Effector memory CD4-positive, alpha-beta T cell (primary cell): ENCODE measurements around the gene GLYR1.

Experiments
- DNase-seq, 3 donors: peaks; one replicate each; pipeline ENCODE4 v3.0.0-alpha.2; 2020
- H3K27ac ChIP-seq: 2 replicates; pipeline ENCODE4 v1.7.0; 2013; ENCODE audit warnings: mild to moderate bottlenecking, low read length, moderate library complexity; ENCODE audit not compliant: insufficient read depth, poor library complexity, severe bottlenecking
- H3K27me3 ChIP-seq: replicated peaks from 2 replicates; pipeline ENCODE4 v1.7.0; 2013; ENCODE audit warnings: mild to moderate bottlenecking, low read length; ENCODE audit not compliant: insufficient read depth, control insufficient read depth, poor library complexity, severe bottlenecking
- H3K36me3 ChIP-seq: 2 replicates; pipeline ENCODE4 v1.7.0; 2013; ENCODE audit warnings: mild to moderate bottlenecking, low read length, moderate library complexity; ENCODE audit not compliant: control insufficient read depth, insufficient read depth
- H3K4me1 ChIP-seq: 2 replicates; pipeline ENCODE4 v1.7.0; 2013; ENCODE audit warnings: low read length, mild to moderate bottlenecking; ENCODE audit not compliant: control insufficient read depth, insufficient read depth, poor library complexity, severe bottlenecking
- H3K4me3 ChIP-seq: 2 replicates; pipeline ENCODE4 v1.7.0; 2013; ENCODE audit warnings: low read length, low read depth, mild to moderate bottlenecking; ENCODE audit not compliant: insufficient read depth, poor library complexity, severe bottlenecking
- H3K9me3 ChIP-seq: 2 replicates; pipeline ENCODE4 v1.7.0; 2013; ENCODE audit warnings: mild to moderate bottlenecking, low read length, moderate library complexity; ENCODE audit not compliant: control insufficient read depth

Gene GLYR1

GRCh38 chr16:4880006-4880580 lies 33.0 kb upstream of the GLYR1 start:
- no peak for DNase-seq
- H3K36me3 ChIP-seq = peaks cover 73% of the 10 kb centered on the region
- H3K4me3 ChIP-seq = no peak overlapping the region
- no peaks in the 10 kb centered on the region for H3K27me3 ChIP-seq
- no peak overlapping the region for H3K27ac ChIP-seq
- H3K9me3 ChIP-seq = no peaks in the 10 kb centered on the region
- H3K4me1 ChIP-seq = no peaks in the 10 kb centered on the region

GRCh38 chr16:4879049-4879448 lies 32.0 kb upstream of the GLYR1 start:
- H3K27ac ChIP-seq = no peak overlapping the region
- no peak for DNase-seq
- no peak overlapping the region for H3K4me3 ChIP-seq
- no peaks in the 10 kb centered on the region for H3K27me3 ChIP-seq
- peaks cover 81% of the 10 kb centered on the region for H3K36me3 ChIP-seq
- no peaks in the 10 kb centered on the region for H3K4me1 ChIP-seq
- no peaks in the 10 kb centered on the region for H3K9me3 ChIP-seq

DNA sequence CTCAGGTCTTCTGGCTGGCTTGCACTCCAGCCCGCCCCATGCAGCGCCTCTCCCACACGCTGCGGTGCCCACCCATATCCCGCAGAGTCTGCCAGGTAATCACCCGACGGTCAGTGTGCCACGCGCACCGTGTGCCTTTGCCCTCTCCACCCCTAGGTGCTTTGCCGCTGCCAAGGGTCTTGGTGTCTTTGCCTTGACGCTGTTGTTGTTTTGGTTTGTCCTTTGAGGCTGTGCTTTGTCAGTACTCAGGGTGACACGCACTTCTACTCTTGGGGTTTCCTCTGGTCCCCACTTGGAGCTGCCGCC lies 30.2 kb upstream of the GLYR1 start:
- H3K27ac ChIP-seq = no peak overlapping the region
- no peak for DNase-seq
- no peaks in the 10 kb centered on the region for H3K4me1 ChIP-seq
- peaks cover 78% of the 10 kb centered on the region for H3K36me3 ChIP-seq
- no peaks in the 10 kb centered on the region for H3K9me3 ChIP-seq
- no peak overlapping the region for H3K4me3 ChIP-seq
- no peaks in the 10 kb centered on the region for H3K27me3 ChIP-seq

GRCh38 chr16:4876646-4877379 lies 29.7 kb upstream of the GLYR1 start:
- Histone ChIP-seq H3K36me3 (peaks cover 79% of the 10 kb centered on the region), H3K27me3 (no peaks in the 10 kb centered on the region), H3K4me1 (no peaks in the 10 kb centered on the region), H3K9me3 (no peaks in the 10 kb centered on the region), H3K27ac (no peak overlapping the region), H3K4me3 (no peak overlapping the region)
- no peak for DNase-seq

GRCh38 chr16:4874666-4875065 lies 27.6 kb upstream of the GLYR1 start:
- Histone ChIP-seq H3K9me3 (no peaks in the 10 kb centered on the region), H3K27me3 (no peaks in the 10 kb centered on the region), H3K4me1 (no peaks in the 10 kb centered on the region), H3K36me3 (peaks cover 79% of the 10 kb centered on the region), H3K4me3 (no peak overlapping the region), H3K27ac (no peak overlapping the region)
- DNase-seq = no peak

GRCh38 chr16:4873091-4873490 lies 26.0 kb upstream of the GLYR1 start:
- no peak for DNase-seq
- Histone ChIP-seq H3K36me3 (peaks cover 82% of the 10 kb centered on the region), H3K27ac (no peak overlapping the region), H3K4me1 (no peaks in the 10 kb centered on the region), H3K9me3 (no peaks in the 10 kb centered on the region), H3K27me3 (no peaks in the 10 kb centered on the region), H3K4me3 (no peak overlapping the region)

DNA sequence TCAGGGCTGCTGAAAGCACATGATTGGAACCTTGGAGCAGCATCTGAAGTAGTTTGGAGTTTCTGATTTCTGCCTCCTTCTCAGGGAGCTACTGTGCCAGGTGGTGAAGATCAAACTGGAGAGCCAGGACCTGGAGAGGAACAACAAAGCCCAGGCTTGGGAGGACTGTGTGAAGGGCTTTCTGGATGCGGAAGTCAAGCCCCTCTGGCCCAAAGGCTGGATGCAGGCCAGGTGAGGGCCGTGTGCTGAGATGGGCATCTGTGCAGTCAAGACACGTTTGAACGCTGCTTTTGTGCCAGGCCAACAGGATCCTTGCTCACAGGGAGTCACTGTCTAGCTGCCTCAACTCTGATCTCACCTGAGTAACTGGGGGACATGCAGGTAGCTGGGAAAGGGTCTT lies 24.0 kb upstream of the GLYR1 start:
- Histone ChIP-seq H3K4me1 (no peaks in the 10 kb centered on the region), H3K9me3 (no peaks in the 10 kb centered on the region), H3K4me3 (no peak overlapping the region), H3K27me3 (no peaks in the 10 kb centered on the region), H3K36me3 (peaks cover 69% of the 10 kb centered on the region), H3K27ac (no peak overlapping the region)
- DNase-seq = no peak

- no peak overlapping the region for H3K27ac ChIP-seq
- no peak for DNase-seq
- H3K9me3 ChIP-seq = no peaks in the 10 kb centered on the region
- H3K27me3 ChIP-seq = no peaks in the 10 kb centered on the region
- no peaks in the 10 kb centered on the region for H3K4me1 ChIP-seq
- peaks cover 64% of the 10 kb centered on the region for H3K36me3 ChIP-seq
- H3K4me3 ChIP-seq = no peak overlapping the region
Measured at GRCh38 chr16:4870138-4870671, 23.1 kb upstream of the GLYR1 start.

GRCh38 chr16:4869147-4869805 lies 22.2 kb upstream of the GLYR1 start:
- H3K4me3 ChIP-seq = no peak overlapping the region
- no peaks in the 10 kb centered on the region for H3K9me3 ChIP-seq
- DNase-seq = no peak
- H3K27me3 ChIP-seq = no peaks in the 10 kb centered on the region
- H3K4me1 ChIP-seq = no peaks in the 10 kb centered on the region
- no peak overlapping the region for H3K27ac ChIP-seq
- peaks cover 62% of the 10 kb centered on the region for H3K36me3 ChIP-seq

DNA sequence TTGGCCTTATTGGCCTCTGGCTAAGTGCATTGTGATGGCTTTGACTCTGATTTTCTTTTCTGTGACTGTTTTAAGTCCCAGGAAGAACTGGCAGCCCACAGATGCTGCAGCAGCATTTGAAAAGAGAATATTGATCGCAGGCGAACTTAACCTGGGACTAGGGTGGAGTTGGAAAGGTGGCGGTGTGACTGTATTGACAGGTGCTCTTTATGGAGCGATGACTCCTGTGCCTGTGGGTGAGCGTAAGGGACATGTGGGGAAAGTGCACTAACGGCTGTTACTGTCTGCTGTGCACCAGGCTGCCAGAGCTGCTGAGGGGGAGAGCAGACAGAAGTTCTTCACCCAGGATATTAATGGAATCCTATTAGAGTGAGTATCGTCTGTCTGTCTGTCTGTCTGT lies 21.4 kb upstream of the GLYR1 start:
- no peak overlapping the region for H3K27ac ChIP-seq
- no peaks in the 10 kb centered on the region for H3K4me1 ChIP-seq
- H3K27me3 ChIP-seq = no peaks in the 10 kb centered on the region
- H3K9me3 ChIP-seq = no peaks in the 10 kb centered on the region
- H3K4me3 ChIP-seq = no peak overlapping the region
- no peak for DNase-seq
- peaks cover 59% of the 10 kb centered on the region for H3K36me3 ChIP-seq
